ENCODE results near the gene PAN3. TPM values are rescaled to one million over a fixed set of nuclear protein-coding genes. Genes with fewer than 3 reads are reported as not detected.

PAN3 gene
- total and polyA plus RNA-seq, 5 donors from 2014 or later, result 3.1 to 81.4 (median 3.6) TPM

DNA sequence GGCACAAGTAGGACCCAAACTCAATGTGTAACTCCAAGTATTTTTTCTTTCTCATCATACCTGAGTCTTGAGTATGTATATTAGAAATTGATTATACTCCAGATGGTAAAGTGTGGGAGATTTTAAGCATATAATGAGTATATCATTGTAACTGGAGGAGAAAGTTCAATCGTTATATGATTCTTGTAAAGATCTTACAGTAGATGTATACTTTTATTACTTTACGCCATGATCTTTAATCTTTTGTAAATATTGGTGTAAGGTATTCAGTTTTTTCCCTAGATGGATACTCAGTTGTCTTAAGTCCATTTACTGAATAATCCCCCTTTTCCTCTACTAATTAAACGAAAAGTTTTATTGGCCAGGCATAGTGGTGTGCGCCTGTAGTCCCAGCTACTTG, 25.2 kb downstream of the PAN3 start:
- Histone ChIP-seq H3K4me3 (ENCODE audit: low read depth, low read length) (peak overlapping the region; percentile 1), H3K9me3 (ENCODE audit: control insufficient read depth in 2 of 2, low read length in 2 of 2) (no peaks in the 10 kb centered on the region), H3K27ac (ENCODE audit: insufficient read depth, low read length, poor library complexity, severe bottlenecking) (no peak overlapping the region), H3K4me1 (ENCODE audit: control insufficient read depth, insufficient read depth, low read length, poor library complexity, severe bottlenecking) (peaks cover 15% of the 10 kb centered on the region), H3K27me3 (ENCODE audit: control insufficient read depth, insufficient read depth, low read length) (no peaks in the 10 kb centered on the region), H3K36me3 (ENCODE audit: control insufficient read depth, insufficient read depth, low read length) (no peaks in the 10 kb centered on the region)
- H3K4me3 Mint-ChIP-seq, result no peak overlapping the region
- peaks cover 8% of the 10 kb centered on the region for H3K36me3 Mint-ChIP-seq
- H3K27me3 Mint-ChIP-seq, result no peaks in the 10 kb centered on the region
- ATAC-seq (ENCODE audit: low read depth in 2 of 2) (no peak), DNase-seq (no peak)
- no peak overlapping the region for H3K27ac Mint-ChIP-seq
- H3K9me3 Mint-ChIP-seq, result peaks cover 0 to 4% (median 0%) of the 10 kb centered on the region in 7 donors
- peaks cover 50 to 81% (median 68%) of the 10 kb centered on the region in 4 donors for H3K4me1 Mint-ChIP-seq

DNA sequence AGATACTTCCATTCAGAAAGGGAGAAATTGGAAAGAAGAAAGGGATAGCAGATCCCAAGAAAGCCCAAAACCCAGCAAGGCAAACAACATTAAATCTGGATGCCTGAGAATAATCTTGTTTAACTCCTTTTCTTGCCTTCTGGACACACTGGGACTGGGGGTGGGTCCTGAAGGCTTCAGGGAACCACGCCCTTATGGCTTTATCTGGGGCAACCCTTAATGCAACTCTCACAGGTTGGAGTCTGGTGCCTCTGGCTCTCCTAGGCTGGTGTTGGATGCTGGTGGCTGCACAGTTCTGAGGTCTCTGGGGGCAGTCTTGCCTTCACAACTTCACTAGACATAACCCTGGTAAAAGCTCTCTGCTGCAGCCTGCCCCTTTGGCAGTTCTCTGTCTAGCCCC, 27.9 kb downstream of the PAN3 start:
- Histone ChIP-seq H3K27me3 (ENCODE audit: control insufficient read depth, insufficient read depth, low read length) (no peaks in the 10 kb centered on the region), H3K9me3 (ENCODE audit: control insufficient read depth in 2 of 2, low read length in 2 of 2) (no peaks in the 10 kb centered on the region), H3K4me1 (ENCODE audit: control insufficient read depth, insufficient read depth, low read length, poor library complexity, severe bottlenecking) (peaks cover 6% of the 10 kb centered on the region), H3K4me3 (ENCODE audit: low read depth, low read length) (no peak overlapping the region), H3K36me3 (ENCODE audit: control insufficient read depth, insufficient read depth, low read length) (peaks cover 4% of the 10 kb centered on the region), H3K27ac (ENCODE audit: insufficient read depth, low read length, poor library complexity, severe bottlenecking) (no peak overlapping the region)
- Mint-ChIP-seq H3K27me3 (no peaks in the 10 kb centered on the region), H3K27ac (peak overlapping the region in 2 of 3 donors; percentile 29 to 59), H3K4me3 (no peak overlapping the region), H3K9me3 (peaks cover 0 to 1% (median 0%) of the 10 kb centered on the region in 7 donors), H3K36me3 (peaks cover 5% of the 10 kb centered on the region), H3K4me1 (peaks cover 42 to 66% (median 52%) of the 10 kb centered on the region in 4 donors)
- no peak for DNase-seq
- no peak for ATAC-seq (ENCODE audit: low read depth in 2 of 2)

DNA sequence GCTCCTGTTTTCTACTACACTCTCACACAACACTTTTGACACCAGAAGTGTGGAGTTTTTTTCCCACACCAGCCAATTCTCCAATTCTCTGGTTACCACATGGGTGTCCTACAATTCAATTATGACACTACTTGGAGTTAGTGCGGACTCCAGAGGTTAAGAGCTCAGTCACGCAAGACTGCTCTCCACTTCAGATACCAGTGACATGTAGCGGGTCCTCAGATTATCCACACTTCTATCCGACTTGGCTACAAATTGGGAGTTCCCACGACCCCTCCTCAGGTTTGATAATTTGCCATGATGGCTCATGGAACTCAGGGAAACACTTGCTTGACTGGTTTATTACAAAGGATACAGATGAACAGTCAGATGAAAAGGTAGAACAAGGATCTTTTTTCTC, 32.9 kb downstream of the PAN3 start:
- Histone ChIP-seq H3K36me3 (ENCODE audit: control insufficient read depth, insufficient read depth, low read length) (peaks cover 20% of the 10 kb centered on the region), H3K27me3 (ENCODE audit: control insufficient read depth, insufficient read depth, low read length) (no peaks in the 10 kb centered on the region), H3K27ac (ENCODE audit: insufficient read depth, low read length, poor library complexity, severe bottlenecking) (no peak overlapping the region), H3K4me1 (ENCODE audit: control insufficient read depth, insufficient read depth, low read length, poor library complexity, severe bottlenecking) (peaks cover 5% of the 10 kb centered on the region), H3K9me3 (ENCODE audit: control insufficient read depth in 2 of 2, low read length in 2 of 2) (no peaks in the 10 kb centered on the region), H3K4me3 (ENCODE audit: low read depth, low read length) (no peak overlapping the region)
- Mint-ChIP-seq H3K27me3 (no peaks in the 10 kb centered on the region), H3K4me1 (peaks cover 21 to 57% (median 38%) of the 10 kb centered on the region in 4 donors), H3K4me3 (no peak overlapping the region), H3K27ac (peak overlapping the region in 1 of 3 donors; percentile 31), H3K9me3 (peaks cover 0 to 1% (median 0%) of the 10 kb centered on the region in 7 donors), H3K36me3 (peaks cover 17% of the 10 kb centered on the region)
- ATAC-seq (ENCODE audit: low read depth in 2 of 2) (no peak), DNase-seq (no peak)

GRCh38 chr13:28172947-28173346, 34.6 kb downstream of the PAN3 start:
- H3K4me3 ChIP-seq (ENCODE audit: low read depth, low read length), result no peak overlapping the region
- no peak for DNase-seq
- H3K27me3 Mint-ChIP-seq, result no peaks in the 10 kb centered on the region
- peak overlapping the region in 1 of 3 donors; percentile 26 for H3K27ac Mint-ChIP-seq
- H3K4me1 ChIP-seq (ENCODE audit: control insufficient read depth, insufficient read depth, low read length, poor library complexity, severe bottlenecking), result no peaks in the 10 kb centered on the region
- no peaks in the 10 kb centered on the region for H3K27me3 ChIP-seq (ENCODE audit: control insufficient read depth, insufficient read depth, low read length)
- no peaks in the 10 kb centered on the region for H3K9me3 Mint-ChIP-seq
- peaks cover 20 to 50% (median 39%) of the 10 kb centered on the region in 4 donors for H3K4me1 Mint-ChIP-seq
- H3K36me3 ChIP-seq (ENCODE audit: control insufficient read depth, insufficient read depth, low read length), result peaks cover 35% of the 10 kb centered on the region
- no peak for ATAC-seq (ENCODE audit: low read depth in 2 of 2)
- H3K27ac ChIP-seq (ENCODE audit: insufficient read depth, low read length, poor library complexity, severe bottlenecking), result no peak overlapping the region
- peaks cover 26% of the 10 kb centered on the region for H3K36me3 Mint-ChIP-seq
- H3K9me3 ChIP-seq (ENCODE audit: control insufficient read depth in 2 of 2, low read length in 2 of 2), result no peaks in the 10 kb centered on the region
- peak overlapping the region in 1 of 4 donors; percentile 1 for H3K4me3 Mint-ChIP-seq

- Mint-ChIP-seq H3K27ac (peak overlapping the region in 2 of 3 donors; percentile 59 to 62), H3K9me3 (no peaks in the 10 kb centered on the region), H3K27me3 (no peaks in the 10 kb centered on the region), H3K36me3 (peaks cover 30% of the 10 kb centered on the region), H3K4me1 (peaks cover 17 to 47% (median 37%) of the 10 kb centered on the region in 4 donors), H3K4me3 (peak overlapping the region in 1 of 4 donors; percentile 38)
- H3K4me1 ChIP-seq (ENCODE audit: control insufficient read depth, insufficient read depth, low read length, poor library complexity, severe bottlenecking), result no peaks in the 10 kb centered on the region
- ATAC-seq (ENCODE audit: low read depth in 2 of 2) (no peak), DNase-seq (no peak)
- no peak overlapping the region for H3K4me3 ChIP-seq (ENCODE audit: low read depth, low read length)
- no peaks in the 10 kb centered on the region for H3K27me3 ChIP-seq (ENCODE audit: control insufficient read depth, insufficient read depth, low read length)
- H3K36me3 ChIP-seq (ENCODE audit: control insufficient read depth, insufficient read depth, low read length), result peaks cover 42% of the 10 kb centered on the region
- H3K27ac ChIP-seq (ENCODE audit: insufficient read depth, low read length, poor library complexity, severe bottlenecking), result no peak overlapping the region
- no peaks in the 10 kb centered on the region for H3K9me3 ChIP-seq (ENCODE audit: control insufficient read depth in 2 of 2, low read length in 2 of 2)
Measured at GRCh38 chr13:28173793-28174192, 35.4 kb downstream of the PAN3 start.

DNA sequence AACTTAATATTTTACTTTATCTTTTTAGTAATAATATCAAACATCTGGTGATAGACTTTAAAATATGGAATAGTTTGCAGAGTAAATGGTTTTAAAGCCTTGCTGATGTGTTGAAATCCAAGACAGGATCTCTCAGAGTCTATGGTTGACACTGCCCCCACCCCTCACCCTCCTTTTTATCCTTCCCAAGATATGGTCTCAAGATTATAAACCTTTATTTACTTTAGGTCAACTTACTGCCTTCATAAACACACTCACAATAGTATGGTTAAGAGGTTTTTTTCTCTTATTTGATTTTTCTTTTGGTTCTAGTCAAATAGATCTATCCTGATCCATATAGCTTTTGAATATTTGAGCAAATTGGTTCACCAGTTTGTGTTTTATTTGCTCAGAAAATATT, 39.0 kb downstream of the PAN3 start:
- Mint-ChIP-seq H3K27me3 (no peaks in the 10 kb centered on the region), H3K36me3 (peaks cover 28% of the 10 kb centered on the region), H3K9me3 (no peaks in the 10 kb centered on the region), H3K4me3 (no peak overlapping the region), H3K27ac (peak overlapping the region in 1 of 3 donors; percentile 7), H3K4me1 (peaks cover 20 to 53% (median 32%) of the 10 kb centered on the region in 4 donors)
- Histone ChIP-seq H3K36me3 (ENCODE audit: control insufficient read depth, insufficient read depth, low read length) (peaks cover 45% of the 10 kb centered on the region), H3K27me3 (ENCODE audit: control insufficient read depth, insufficient read depth, low read length) (no peaks in the 10 kb centered on the region), H3K4me3 (ENCODE audit: low read depth, low read length) (no peak overlapping the region), H3K9me3 (ENCODE audit: control insufficient read depth in 2 of 2, low read length in 2 of 2) (no peaks in the 10 kb centered on the region), H3K4me1 (ENCODE audit: control insufficient read depth, insufficient read depth, low read length, poor library complexity, severe bottlenecking) (no peaks in the 10 kb centered on the region), H3K27ac (ENCODE audit: insufficient read depth, low read length, poor library complexity, severe bottlenecking) (no peak overlapping the region)
- ATAC-seq (ENCODE audit: low read depth in 2 of 2) (no peak), DNase-seq (no peak)

DNA sequence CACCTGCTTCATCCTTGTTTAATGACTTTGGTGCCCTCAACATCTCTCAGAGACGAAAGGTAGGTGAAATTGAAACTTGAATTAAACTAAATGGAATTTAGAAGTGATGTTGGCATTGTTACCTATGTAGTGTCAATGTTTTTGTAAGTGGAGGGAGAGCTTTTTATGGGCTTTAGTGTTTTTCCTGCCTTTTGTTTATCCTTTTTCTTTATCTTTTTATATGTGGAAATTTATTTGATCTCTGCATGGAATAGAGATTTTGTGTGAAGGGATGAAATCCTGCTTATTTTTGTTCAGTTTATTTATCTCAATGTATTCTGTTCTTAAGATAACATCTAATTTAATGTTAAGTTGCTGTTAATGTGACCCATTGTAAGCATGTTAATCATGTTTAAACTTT, 39.5 kb downstream of the PAN3 start:
- Histone ChIP-seq H3K4me1 (ENCODE audit: control insufficient read depth, insufficient read depth, low read length, poor library complexity, severe bottlenecking) (no peaks in the 10 kb centered on the region), H3K27ac (ENCODE audit: insufficient read depth, low read length, poor library complexity, severe bottlenecking) (no peak overlapping the region), H3K36me3 (ENCODE audit: control insufficient read depth, insufficient read depth, low read length) (peaks cover 48% of the 10 kb centered on the region), H3K9me3 (ENCODE audit: control insufficient read depth in 2 of 2, low read length in 2 of 2) (no peaks in the 10 kb centered on the region), H3K4me3 (ENCODE audit: low read depth, low read length) (no peak overlapping the region), H3K27me3 (ENCODE audit: control insufficient read depth, insufficient read depth, low read length) (no peaks in the 10 kb centered on the region)
- H3K27me3 Mint-ChIP-seq, result no peaks in the 10 kb centered on the region
- H3K4me1 Mint-ChIP-seq, result peaks cover 25 to 53% (median 27%) of the 10 kb centered on the region in 4 donors
- no peak for DNase-seq
- ATAC-seq (ENCODE audit: low read depth in 2 of 2), result no peak
- H3K36me3 Mint-ChIP-seq, result peaks cover 25% of the 10 kb centered on the region
- H3K9me3 Mint-ChIP-seq, result no peaks in the 10 kb centered on the region
- H3K27ac Mint-ChIP-seq, result no peak overlapping the region
- H3K4me3 Mint-ChIP-seq, result no peak overlapping the region

- Mint-ChIP-seq H3K4me1 (peaks cover 30 to 56% (median 33%) of the 10 kb centered on the region in 4 donors), H3K36me3 (peaks cover 19% of the 10 kb centered on the region)
Measured at GRCh38 chr13:28179974-28180373, 41.6 kb downstream of the PAN3 start.

More at GRCh38 chr13:28179974-28180373, 41.6 kb downstream of the PAN3 start:
- peaks cover 40% of the 10 kb centered on the region for H3K36me3 ChIP-seq (ENCODE audit: control insufficient read depth, insufficient read depth, low read length)
- no peak overlapping the region for H3K4me3 ChIP-seq (ENCODE audit: low read depth, low read length)
- no peaks in the 10 kb centered on the region for H3K27me3 ChIP-seq (ENCODE audit: control insufficient read depth, insufficient read depth, low read length)
- Mint-ChIP-seq H3K27ac (no peak overlapping the region), H3K27me3 (no peaks in the 10 kb centered on the region), H3K9me3 (no peaks in the 10 kb centered on the region), H3K4me3 (no peak overlapping the region)
- no peak overlapping the region for H3K27ac ChIP-seq (ENCODE audit: insufficient read depth, low read length, poor library complexity, severe bottlenecking)
- no peak for DNase-seq
- no peaks in the 10 kb centered on the region for H3K9me3 ChIP-seq (ENCODE audit: control insufficient read depth in 2 of 2, low read length in 2 of 2)
- H3K4me1 ChIP-seq (ENCODE audit: control insufficient read depth, insufficient read depth, low read length, poor library complexity, severe bottlenecking), result no peaks in the 10 kb centered on the region
- no peak for ATAC-seq (ENCODE audit: low read depth in 2 of 2)
